ENCODE data around the gene UTS2R.
A peak's percentile ranks its signal among the peaks of the same experiment; 100 is the strongest.

The UTS2R gene

GRCh38 chr17:82329683-82330321 is 41.8 kb upstream of the UTS2R start:
- Histone ChIP-seq H3K27me3 (ENCODE audit: insufficient read depth, low read depth, severe bottlenecking) (no peaks in the 10 kb centered on the region), H3K9me3 (ENCODE audit: severe bottlenecking) (no peaks in the 10 kb centered on the region), H3K36me3 (no peaks in the 10 kb centered on the region), H3K27ac (no peak overlapping the region), H3K4me3 (ENCODE audit: low read depth, low read length) (no peak overlapping the region)
- TF ChIP-seq CTCF (IDR thresholded peaks at IDR 0.05; ENCODE audit: low read depth, low read length) = no peak
- DNase-seq = no peak

GRCh38 chr17:82330322-82331239 is 41.0 kb upstream of the UTS2R start:
- no peaks in the 10 kb centered on the region for H3K36me3 ChIP-seq
- no peak overlapping the region for H3K4me3 ChIP-seq (ENCODE audit: low read depth, low read length)
- H3K27me3 ChIP-seq (ENCODE audit: insufficient read depth, low read depth, severe bottlenecking) = no peaks in the 10 kb centered on the region
- peak; percentile 53 for DNase-seq
- H3K9me3 ChIP-seq (ENCODE audit: severe bottlenecking) = no peaks in the 10 kb centered on the region
- H3K27ac ChIP-seq = no peak overlapping the region
- TF ChIP-seq CTCF (IDR thresholded peaks at IDR 0.05; ENCODE audit: low read depth, low read length) = no peak

- no peak for TF ChIP-seq CTCF (IDR thresholded peaks at IDR 0.05; ENCODE audit: low read depth, low read length)
- no peaks in the 10 kb centered on the region for H3K36me3 ChIP-seq
- H3K27me3 ChIP-seq (ENCODE audit: insufficient read depth, low read depth, severe bottlenecking) = no peaks in the 10 kb centered on the region
- H3K27ac ChIP-seq = no peak overlapping the region
- no peak overlapping the region for H3K4me3 ChIP-seq (ENCODE audit: low read depth, low read length)
- H3K9me3 ChIP-seq (ENCODE audit: severe bottlenecking) = no peaks in the 10 kb centered on the region
- no peak for DNase-seq
Measured at GRCh38 chr17:82331345-82331939, 40.1 kb upstream of the UTS2R start.

GRCh38 chr17:82332669-82333278 is 38.8 kb upstream of the UTS2R start:
- 0 out of 2 replicates have a peak, but pooled peaks have one; percentile 24 for TF ChIP-seq CTCF (IDR thresholded peaks at IDR 0.05; ENCODE audit: low read depth, low read length)
- Histone ChIP-seq H3K27ac (no peak overlapping the region), H3K4me3 (ENCODE audit: low read depth, low read length) (no peak overlapping the region), H3K36me3 (no peaks in the 10 kb centered on the region), H3K27me3 (ENCODE audit: insufficient read depth, low read depth, severe bottlenecking) (no peaks in the 10 kb centered on the region), H3K9me3 (ENCODE audit: severe bottlenecking) (no peaks in the 10 kb centered on the region)
- DNase-seq = no peak

GRCh38 chr17:82333279-82334171 is 38.0 kb upstream of the UTS2R start, which contains the start of gene SECTM1:
Gene SECTM1, minus strand, starts transcription at chr17:82333766. Its CDS starts 6,526 bp downstream, at chr17:82327240.
- no peak for TF ChIP-seq CTCF (IDR thresholded peaks at IDR 0.05; ENCODE audit: low read depth, low read length)

More at GRCh38 chr17:82333279-82334171, 38.0 kb upstream of the UTS2R start, which contains the start of gene SECTM1:
- Histone ChIP-seq H3K36me3 (no peaks in the 10 kb centered on the region), H3K27ac (no peak within 1 kb of the TSS), H3K4me3 (ENCODE audit: low read depth, low read length) (no peak within 1 kb of the TSS), H3K9me3 (ENCODE audit: severe bottlenecking) (no peaks in the 10 kb centered on the region), H3K27me3 (ENCODE audit: insufficient read depth, low read depth, severe bottlenecking) (no peaks in the 10 kb centered on the region)
- no peak for DNase-seq

Data from WERI-Rb-1 (cell line).